ENCODE measurements around the gene BCAS4. TPM values are rescaled to one million over a fixed set of nuclear protein-coding genes. Genes with fewer than 3 reads are reported as not detected.

The BCAS4 gene
- total and polyA plus RNA-seq, 3 experiments from 2014 or later, result 23.3 to 29.3 (median 25.0) TPM

- H3K9me3 Mint-ChIP-seq, result no peaks in the 10 kb centered on the region
- no peak for DNase-seq
- H3K4me1 Mint-ChIP-seq, result peaks cover 0 to 8% (median 0%) of the 10 kb centered on the region in 3 donors
- Histone ChIP-seq H3K9me3 (ENCODE audit: low read length) (no peaks in the 10 kb centered on the region), H3K36me3 (ENCODE audit: insufficient read depth, low read length) (no peaks in the 10 kb centered on the region), H3K27ac (ENCODE audit: low read depth, low read length) (no peak overlapping the region), H3K4me3 (ENCODE audit: low read length) (no peak overlapping the region), H3K27me3 (ENCODE audit: insufficient read depth, low read length, poor library complexity, severe bottlenecking) (no peaks in the 10 kb centered on the region), H3K4me1 (ENCODE audit: insufficient read depth, low read length) (no peaks in the 10 kb centered on the region)
- H3K27me3 Mint-ChIP-seq, result no peaks in the 10 kb centered on the region
- CTCF ChIA-PET, result interaction anchor here (2.1 kb wide), 1 partner anchor 63 kb away, joined by 6 read pairs; no protein-coding TSS in a partner anchor
- H3K27ac Mint-ChIP-seq, result no peak overlapping the region
- H3K36me3 Mint-ChIP-seq, result peaks cover 0 to 43% (median 3%) of the 10 kb centered on the region in 3 donors
- H3K4me3 Mint-ChIP-seq, result no peak overlapping the region
- POLR2A ChIA-PET, result interaction anchor here (0.8 kb wide), 1 partner anchor 62 kb away, joined by 4 read pairs; no protein-coding TSS in a partner anchor
These were observed 62.5 kb downstream of the BCAS4 start for GRCh38 chr20:50857348-50857747.

GRCh38 chr20:50858525-50858924 is 63.7 kb downstream of the BCAS4 start:
- Mint-ChIP-seq H3K4me1 (peaks cover 0 to 8% (median 0%) of the 10 kb centered on the region in 3 donors), H3K27ac (no peak overlapping the region), H3K36me3 (peaks cover 0 to 34% (median 3%) of the 10 kb centered on the region in 3 donors), H3K9me3 (no peaks in the 10 kb centered on the region), H3K4me3 (no peak overlapping the region), H3K27me3 (no peaks in the 10 kb centered on the region)
- no peak for DNase-seq
- H3K4me3 ChIP-seq (ENCODE audit: low read length), result no peak overlapping the region
- no peaks in the 10 kb centered on the region for H3K9me3 ChIP-seq (ENCODE audit: low read length)
- no peaks in the 10 kb centered on the region for H3K4me1 ChIP-seq (ENCODE audit: insufficient read depth, low read length)
- CTCF ChIA-PET, result interaction anchor here (2.1 kb wide), 1 partner anchor 64 kb away, joined by 6 read pairs; no protein-coding TSS in a partner anchor
- no peaks in the 10 kb centered on the region for H3K36me3 ChIP-seq (ENCODE audit: insufficient read depth, low read length)
- H3K27ac ChIP-seq (ENCODE audit: low read depth, low read length), result no peak overlapping the region
- POLR2A ChIA-PET, result interaction anchor here (0.7 kb wide), 1 partner anchor 25 kb away, joined by 8 read pairs; no protein-coding TSS in a partner anchor
- H3K27me3 ChIP-seq (ENCODE audit: insufficient read depth, low read length, poor library complexity, severe bottlenecking), result no peaks in the 10 kb centered on the region

GRCh38 chr20:50859161-50859560 is 64.3 kb downstream of the BCAS4 start:
- H3K4me1 ChIP-seq (ENCODE audit: insufficient read depth, low read length), result no peaks in the 10 kb centered on the region
- no peak overlapping the region for H3K4me3 ChIP-seq (ENCODE audit: low read length)
- H3K27me3 Mint-ChIP-seq, result no peaks in the 10 kb centered on the region
- H3K27ac ChIP-seq (ENCODE audit: low read depth, low read length), result no peak overlapping the region
- no peaks in the 10 kb centered on the region for H3K9me3 ChIP-seq (ENCODE audit: low read length)
- peaks cover 0 to 37% (median 3%) of the 10 kb centered on the region in 3 donors for H3K36me3 Mint-ChIP-seq
- ChIA-PET CTCF (interaction anchor here (2.1 kb wide), 1 partner anchor 65 kb away, joined by 6 read pairs; no protein-coding TSS in a partner anchor), POLR2A (no interaction called here)
- H3K4me3 Mint-ChIP-seq, result no peak overlapping the region
- peak overlapping the region in 1 of 8 donors; percentile 38 for H3K27ac Mint-ChIP-seq
- H3K9me3 Mint-ChIP-seq, result no peaks in the 10 kb centered on the region
- no peak for DNase-seq
- peaks cover 0 to 8% (median 0%) of the 10 kb centered on the region in 3 donors for H3K4me1 Mint-ChIP-seq
- H3K27me3 ChIP-seq (ENCODE audit: insufficient read depth, low read length, poor library complexity, severe bottlenecking), result no peaks in the 10 kb centered on the region
- H3K36me3 ChIP-seq (ENCODE audit: insufficient read depth, low read length), result no peaks in the 10 kb centered on the region

GRCh38 chr20:50861012-50861411 is 66.2 kb downstream of the BCAS4 start:
- Mint-ChIP-seq H3K4me3 (no peak overlapping the region), H3K4me1 (peaks cover 0 to 4% (median 0%) of the 10 kb centered on the region in 3 donors)
- POLR2A ChIA-PET, result no interaction called here

GRCh38 chr20:50862546-50862945 is 67.7 kb downstream of the BCAS4 start:
- no peaks in the 10 kb centered on the region for H3K36me3 ChIP-seq (ENCODE audit: insufficient read depth, low read length)
- Mint-ChIP-seq H3K36me3 (peaks cover 0 to 22% (median 3%) of the 10 kb centered on the region in 3 donors), H3K4me3 (no peak overlapping the region), H3K27ac (no peak overlapping the region), H3K9me3 (no peaks in the 10 kb centered on the region), H3K27me3 (no peaks in the 10 kb centered on the region), H3K4me1 (peaks cover 0 to 4% (median 0%) of the 10 kb centered on the region in 3 donors)
- no peak overlapping the region for H3K27ac ChIP-seq (ENCODE audit: low read depth, low read length)
- ChIA-PET CTCF (interaction anchor here (1.8 kb wide), 1 partner anchor 69 kb away, joined by 4 read pairs; the partner anchor contains the start of gene ADNP), POLR2A (no interaction called here)
- H3K4me1 ChIP-seq (ENCODE audit: insufficient read depth, low read length), result no peaks in the 10 kb centered on the region
- no peak overlapping the region for H3K4me3 ChIP-seq (ENCODE audit: low read length)
- H3K9me3 ChIP-seq (ENCODE audit: low read length), result no peaks in the 10 kb centered on the region
- no peak for DNase-seq
- no peaks in the 10 kb centered on the region for H3K27me3 ChIP-seq (ENCODE audit: insufficient read depth, low read length, poor library complexity, severe bottlenecking)

More at GRCh38 chr20:50861012-50861411, 66.2 kb downstream of the BCAS4 start:
- no peaks in the 10 kb centered on the region for H3K9me3 Mint-ChIP-seq
- no peaks in the 10 kb centered on the region for H3K27me3 Mint-ChIP-seq
- CTCF ChIA-PET, result interaction anchor here (1.8 kb wide), 1 partner anchor 70 kb away, joined by 4 read pairs; the partner anchor contains the start of gene ADNP
- no peak overlapping the region for H3K27ac Mint-ChIP-seq
- Histone ChIP-seq H3K27me3 (ENCODE audit: insufficient read depth, low read length, poor library complexity, severe bottlenecking) (no peaks in the 10 kb centered on the region), H3K36me3 (ENCODE audit: insufficient read depth, low read length) (no peaks in the 10 kb centered on the region), H3K4me3 (ENCODE audit: low read length) (no peak overlapping the region), H3K27ac (ENCODE audit: low read depth, low read length) (no peak overlapping the region), H3K4me1 (ENCODE audit: insufficient read depth, low read length) (no peaks in the 10 kb centered on the region), H3K9me3 (ENCODE audit: low read length) (no peaks in the 10 kb centered on the region)
- peaks cover 0 to 24% (median 3%) of the 10 kb centered on the region in 3 donors for H3K36me3 Mint-ChIP-seq
- DNase-seq, result no peak

- H3K27me3 ChIP-seq (ENCODE audit: insufficient read depth, low read length, poor library complexity, severe bottlenecking), result no peaks in the 10 kb centered on the region
- H3K4me1 ChIP-seq (ENCODE audit: insufficient read depth, low read length), result no peaks in the 10 kb centered on the region
- peaks cover 0 to 27% (median 2%) of the 10 kb centered on the region in 3 donors for H3K36me3 Mint-ChIP-seq
- no peaks in the 10 kb centered on the region for H3K9me3 ChIP-seq (ENCODE audit: low read length)
- ChIA-PET CTCF (interaction anchor here (0.9 kb wide), 1 partner anchor 64 kb away, joined by 3 read pairs; no protein-coding TSS in a partner anchor), POLR2A (interaction anchor here (0.5 kb wide), 1 partner anchor 64 kb away, joined by 4 read pairs; no protein-coding TSS in a partner anchor)
- H3K4me1 Mint-ChIP-seq, result peaks cover 0 to 4% (median 0%) of the 10 kb centered on the region in 3 donors
- no peak overlapping the region for H3K4me3 Mint-ChIP-seq
- H3K36me3 ChIP-seq (ENCODE audit: insufficient read depth, low read length), result no peaks in the 10 kb centered on the region
- no peaks in the 10 kb centered on the region for H3K27me3 Mint-ChIP-seq
- H3K27ac ChIP-seq (ENCODE audit: low read depth, low read length), result no peak overlapping the region
- no peak overlapping the region for H3K27ac Mint-ChIP-seq
- DNase-seq, result no peak
- no peaks in the 10 kb centered on the region for H3K9me3 Mint-ChIP-seq
- H3K4me3 ChIP-seq (ENCODE audit: low read length), result no peak overlapping the region
These were observed 70.3 kb downstream of the BCAS4 start for GRCh38 chr20:50865114-50865513.

- Histone ChIP-seq H3K27ac (ENCODE audit: low read depth, low read length) (no peak overlapping the region), H3K4me1 (ENCODE audit: insufficient read depth, low read length) (no peaks in the 10 kb centered on the region), H3K36me3 (ENCODE audit: insufficient read depth, low read length) (no peaks in the 10 kb centered on the region), H3K4me3 (ENCODE audit: low read length) (no peak overlapping the region), H3K9me3 (ENCODE audit: low read length) (no peaks in the 10 kb centered on the region), H3K27me3 (ENCODE audit: insufficient read depth, low read length, poor library complexity, severe bottlenecking) (no peaks in the 10 kb centered on the region)
- ChIA-PET POLR2A (interaction anchor here (0.5 to 0.6 kb wide), 2 partner anchors 64 to 95 kb away, joined by 3 to 4 read pairs; no protein-coding TSS in a partner anchor), CTCF (interaction anchor here (0.9 to 1.6 kb wide), 2 partner anchors 64 to 71 kb away, joined by 3 to 7 read pairs; partner anchors contain the start of gene BCAS4)
- Mint-ChIP-seq H3K27ac (no peak overlapping the region), H3K9me3 (no peaks in the 10 kb centered on the region), H3K4me1 (peaks cover 0 to 4% (median 0%) of the 10 kb centered on the region in 3 donors), H3K36me3 (peaks cover 0 to 24% (median 0%) of the 10 kb centered on the region in 3 donors), H3K27me3 (no peaks in the 10 kb centered on the region), H3K4me3 (no peak overlapping the region)
- no peak for DNase-seq
These were observed 70.7 kb downstream of the BCAS4 start for GRCh38 chr20:50865591-50865990.

- no peak overlapping the region for H3K4me3 ChIP-seq (ENCODE audit: low read length)
- ChIA-PET CTCF (interaction anchor here (1.6 kb wide), 1 partner anchor 72 kb away, joined by 7 read pairs; the partner anchor contains the start of gene BCAS4), POLR2A (interaction anchor here (0.6 kb wide), 1 partner anchor 95 kb away, joined by 3 read pairs; no protein-coding TSS in a partner anchor)
- Mint-ChIP-seq H3K4me1 (peaks cover 0 to 4% (median 0%) of the 10 kb centered on the region in 3 donors), H3K9me3 (no peaks in the 10 kb centered on the region), H3K36me3 (peaks cover 0 to 26% (median 0%) of the 10 kb centered on the region in 3 donors), H3K27ac (no peak overlapping the region), H3K4me3 (no peak overlapping the region), H3K27me3 (no peaks in the 10 kb centered on the region)
- H3K4me1 ChIP-seq (ENCODE audit: insufficient read depth, low read length), result no peaks in the 10 kb centered on the region
- no peak for DNase-seq
- no peaks in the 10 kb centered on the region for H3K27me3 ChIP-seq (ENCODE audit: insufficient read depth, low read length, poor library complexity, severe bottlenecking)
- H3K27ac ChIP-seq (ENCODE audit: low read depth, low read length), result no peak overlapping the region
- H3K36me3 ChIP-seq (ENCODE audit: insufficient read depth, low read length), result no peaks in the 10 kb centered on the region
- no peaks in the 10 kb centered on the region for H3K9me3 ChIP-seq (ENCODE audit: low read length)
These were observed 71.3 kb downstream of the BCAS4 start for GRCh38 chr20:50866036-50866685.

Measured in CD8-positive, alpha-beta memory T cell (primary cell).